ENCODE results near the gene RNPS1.

- TF ChIP-seq CTCF (IDR thresholded peaks at IDR 0.05) (no peak), POLR2A (IDR thresholded peaks at IDR 0.05) (no peak)
These were observed 32.7 kb downstream of the RNPS1 start for GRCh38 chr16:2235234-2235651.

All from thyroid gland (tissue), 4 donors.